ENCODE measurements around the gene UNG. TPM values are rescaled to one million over a fixed set of nuclear protein-coding genes. Genes with fewer than 3 reads are reported as not detected.

The UNG gene
- total RNA-seq, 6 experiments from 2014 or later: 16.3 to 42.7 (median 21.2) TPM

- Histone ChIP-seq H3K27me3 (no peaks in the 10 kb centered on the region), H3K4me3 (no peak overlapping the region), H3K9me3 (no peaks in the 10 kb centered on the region), H3K4me1 (peaks cover 0 to 48% (median 12%) of the 10 kb centered on the region in 4 donors), H3K27ac (peak overlapping the region in 2 of 3 donors; percentile 30 to 56), H3K36me3 (peaks cover 0 to 8% (median 4%) of the 10 kb centered on the region in 4 donors)
- TF ChIP-seq CTCF (IDR thresholded peaks at IDR 0.05): peak in 1 of 4 donors; percentile 14
- TF ChIP-seq POLR2A (IDR thresholded peaks at IDR 0.05): no peak
- DNase-seq (no peak), ATAC-seq (peak; percentile 65 to 84 (median 78))
- WGBS (ENCODE audit: insufficient coverage, low coverage, low lambda C conversion rate, missing lambda C conversion rate): 34% methylated on average over 6 of the region's 6 CpGs
- intact Hi-C loops (cut with DNase I): no loop called here
Measured at GRCh38 chr12:109058773-109059172, 38.6 kb upstream of the UNG start.

- DNase-seq (peak in 1 of 3 donors; percentile 61), ATAC-seq (peak in 3 of 4 donors; percentile 15 to 67 (median 27))
- intact Hi-C loops (cut with DNase I): no loop called here
- 63% methylated on average over 3 of the region's 3 CpGs for WGBS (ENCODE audit: insufficient coverage, low coverage, low lambda C conversion rate, missing lambda C conversion rate)
- H3K4me3 ChIP-seq: no peak overlapping the region
- H3K36me3 ChIP-seq: peaks cover 0 to 13% (median 9%) of the 10 kb centered on the region in 4 donors
- H3K27ac ChIP-seq: peak overlapping the region in 2 of 3 donors; percentile 66 to 76
- no peaks in the 10 kb centered on the region for H3K27me3 ChIP-seq
- no peak for TF ChIP-seq POLR2A (IDR thresholded peaks at IDR 0.05)
- TF ChIP-seq CTCF (IDR thresholded peaks at IDR 0.05): no peak
- peaks cover 0 to 41% (median 5%) of the 10 kb centered on the region in 4 donors for H3K4me1 ChIP-seq
- H3K9me3 ChIP-seq: no peaks in the 10 kb centered on the region
Measured at GRCh38 chr12:109064143-109064542, 33.3 kb upstream of the UNG start.

- intact Hi-C loops (cut with DNase I): no loop called here
- ATAC-seq (peak; percentile 91 to 98 (median 94)), DNase-seq (peak; percentile 74 to 87 (median 82))
- no peaks in the 10 kb centered on the region for H3K27me3 ChIP-seq
- 27% methylated on average over 5 of the region's 5 CpGs for WGBS (ENCODE audit: insufficient coverage, low coverage, low lambda C conversion rate, missing lambda C conversion rate)
- TF ChIP-seq POLR2A (IDR thresholded peaks at IDR 0.05): no peak
- TF ChIP-seq CTCF (IDR thresholded peaks at IDR 0.05): no peak
- peak overlapping the region in 2 of 3 donors; percentile 66 to 76 for H3K27ac ChIP-seq
- H3K4me3 ChIP-seq: no peak overlapping the region
- peaks cover 0 to 13% (median 7%) of the 10 kb centered on the region in 4 donors for H3K36me3 ChIP-seq
- H3K9me3 ChIP-seq: no peaks in the 10 kb centered on the region
- peaks cover 0 to 35% (median 5%) of the 10 kb centered on the region in 4 donors for H3K4me1 ChIP-seq
Measured at GRCh38 chr12:109065154-109065852, 32.1 kb upstream of the UNG start.

- ATAC-seq (no peak), DNase-seq (no peak)
- Histone ChIP-seq H3K36me3 (peaks cover 0 to 16% (median 8%) of the 10 kb centered on the region in 4 donors), H3K27ac (peak overlapping the region in 2 of 3 donors; percentile 66 to 76), H3K27me3 (no peaks in the 10 kb centered on the region), H3K4me1 (peaks cover 0 to 35% (median 5%) of the 10 kb centered on the region in 4 donors), H3K4me3 (no peak overlapping the region), H3K9me3 (no peaks in the 10 kb centered on the region)
- intact Hi-C loops (cut with DNase I): no loop called here
- no peak for TF ChIP-seq POLR2A (IDR thresholded peaks at IDR 0.05)
- WGBS (ENCODE audit: insufficient coverage, low coverage, low lambda C conversion rate, missing lambda C conversion rate): 22% methylated on average over 1 of the region's 1 CpG
Measured at GRCh38 chr12:109065853-109066193, 31.6 kb upstream of the UNG start.
